ENCODE results near the gene CLECL1.

Gene CLECL1

GRCh38 chr12:9674226-9674590 lies 58.7 kb downstream of the CLECL1 start:
- no peak for TF ChIP-seq ZFX (IDR thresholded peaks at IDR 0.05)
- no peak for TF ChIP-seq CTCF (conservative IDR thresholded peaks at IDR 0.05)

GRCh38 chr12:9673404-9674225 lies 59.3 kb downstream of the CLECL1 start:
- H3K27ac ChIP-seq, result no peak overlapping the region
- no peak for TF ChIP-seq CTCF (conservative IDR thresholded peaks at IDR 0.05)
- TF ChIP-seq ZFX (IDR thresholded peaks at IDR 0.05), result no peak

More at GRCh38 chr12:9674226-9674590, 58.7 kb downstream of the CLECL1 start:
- H3K27ac ChIP-seq, result no peak overlapping the region

Measured in C4-2B (cell line).